Measurements from ENCODE around the gene KCNJ12.
"Not testable (repeated sequence)": the region's sequence is repeated elsewhere in the genome, so short reads cannot be mapped to it uniquely, and the experiment has no call there.

KCNJ12 gene

GRCh38 chr17:21388066-21388465 is 11.9 kb downstream of the KCNJ12 start:
- no peak for DNase-seq

- no peak for DNase-seq
Measured at GRCh38 chr17:21388944-21389343, 12.8 kb downstream of the KCNJ12 start.

- DNase-seq: no peak
Measured at GRCh38 chr17:21389394-21389793, 13.2 kb downstream of the KCNJ12 start.

- DNase-seq: no peak
Measured at GRCh38 chr17:21390294-21390693, 14.1 kb downstream of the KCNJ12 start.

- DNase-seq: no peak
Measured at GRCh38 chr17:21392266-21392665, 16.1 kb downstream of the KCNJ12 start.

GRCh38 chr17:21394265-21394664 is 18.1 kb downstream of the KCNJ12 start:
- DNase-seq: no peak

GRCh38 chr17:21395764-21396163 is 19.6 kb downstream of the KCNJ12 start:
- DNase-seq: no peak

GRCh38 chr17:21396237-21396636 is 20.1 kb downstream of the KCNJ12 start:
- no peak for DNase-seq

- no peak for DNase-seq
Measured at GRCh38 chr17:21397341-21398190, 21.4 kb downstream of the KCNJ12 start.

GRCh38 chr17:21399474-21400186 is 23.5 kb downstream of the KCNJ12 start:
- no peak for DNase-seq

- not testable (repeated sequence) for DNase-seq
Measured at GRCh38 chr17:21400187-21400569, 24.0 kb downstream of the KCNJ12 start.

- no peak for DNase-seq
Measured at GRCh38 chr17:21400816-21401593, 24.8 kb downstream of the KCNJ12 start.

GRCh38 chr17:21402166-21402571 is 26.0 kb downstream of the KCNJ12 start:
- not testable (repeated sequence) for DNase-seq

- DNase-seq: not testable (repeated sequence)
Measured at GRCh38 chr17:21402926-21403325, 26.8 kb downstream of the KCNJ12 start.

GRCh38 chr17:21404106-21404505 is 27.9 kb downstream of the KCNJ12 start:
- not testable (repeated sequence) for DNase-seq

GRCh38 chr17:21404539-21404938 is 28.4 kb downstream of the KCNJ12 start:
- not testable (repeated sequence) for DNase-seq

GRCh38 chr17:21404956-21405731 is 29.0 kb downstream of the KCNJ12 start:
- peak; percentile 7 for DNase-seq

- not testable (repeated sequence) for DNase-seq
Measured at GRCh38 chr17:21405904-21406400, 29.8 kb downstream of the KCNJ12 start.

GRCh38 chr17:21406616-21407404 is 30.7 kb downstream of the KCNJ12 start:
- not testable (repeated sequence) for DNase-seq

- not testable (repeated sequence) for DNase-seq
Measured at GRCh38 chr17:21407752-21408151, 31.6 kb downstream of the KCNJ12 start.

GRCh38 chr17:21408224-21408623 is 32.1 kb downstream of the KCNJ12 start:
- DNase-seq: not testable (repeated sequence)

Measured in CD4-positive, alpha-beta T cell treated with Interleukin-21 for 1 hour (primary cell).